ENCODE data around the gene ONECUT3.

DNA sequence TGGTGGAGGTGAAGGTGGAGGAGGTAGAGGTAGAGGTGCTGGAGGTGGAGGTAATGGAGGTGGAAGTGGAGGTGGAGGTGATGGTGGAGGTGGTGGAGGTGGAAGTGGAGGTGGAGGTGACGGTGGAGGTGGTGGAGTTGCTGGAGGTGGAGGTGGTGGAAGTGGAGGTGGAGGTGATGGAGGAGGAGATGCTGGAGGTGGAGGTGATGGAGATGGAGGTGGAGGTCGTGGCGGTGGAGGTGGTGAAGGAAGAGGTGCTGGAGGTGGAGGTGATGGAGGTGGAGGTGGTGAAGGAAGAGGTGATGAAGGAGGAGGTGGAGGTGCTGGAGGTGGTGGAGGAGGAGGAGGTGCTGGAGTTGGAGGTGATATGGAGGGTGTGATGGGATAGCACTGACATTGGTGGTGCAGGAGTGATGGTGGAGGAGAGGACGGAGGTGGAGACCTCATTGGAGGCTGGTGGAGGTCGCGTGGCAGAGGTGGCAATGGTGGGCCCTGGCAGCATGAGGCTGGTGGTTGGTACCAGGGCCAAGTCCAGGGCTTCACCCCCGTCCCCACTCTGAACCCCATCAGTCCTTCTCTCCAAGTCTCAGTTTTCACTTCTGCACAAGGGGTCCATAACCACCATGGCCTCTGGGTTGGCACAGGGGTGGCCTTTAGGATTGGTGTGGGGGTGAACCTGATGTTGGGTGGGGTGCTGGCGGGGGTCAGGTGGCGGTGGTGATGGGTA is 15.8 kb downstream of the ONECUT3 start:
- no peak for TF ChIP-seq CCNT2 (IDR thresholded peaks at IDR 0.05; ENCODE audit: borderline replicate concordance, extremely low read depth, insufficient read length, low read depth, low read length)
- TF ChIP-seq CHD4 (IDR thresholded peaks at IDR 0.05; ENCODE audit: insufficient read depth, insufficient replicate concordance, low read depth, low read length, poor library complexity, severe bottlenecking), result no peak
- no peak for TF ChIP-seq CTCF (IDR thresholded peaks at IDR 0.05 in 2 of 3, conservative IDR thresholded peaks at IDR 0.05 in 1 of 3; ENCODE audit: insufficient read depth in 2 of 3, low read depth in 1 of 3, low read length in 3 of 3)
- no peak for TF ChIP-seq NFIC (IDR thresholded peaks at IDR 0.05)
- no peak for TF ChIP-seq HDGF (IDR thresholded peaks at IDR 0.05)
- no peak for TF ChIP-seq CREB1 (IDR thresholded peaks at IDR 0.05)
- TF ChIP-seq CREB1 (CRISPR knock-in tag; IDR thresholded peaks at IDR 0.05), result no peak
- no peak for TF ChIP-seq RAD21 (CRISPR knock-in tag; conservative IDR thresholded peaks at IDR 0.05 in 1 of 2, IDR thresholded peaks at IDR 0.05 in 1 of 2)
- no peak for TF ChIP-seq POLR2A (conservative IDR thresholded peaks at IDR 0.05)
- TF ChIP-seq POLR2AphosphoS2 (IDR thresholded peaks at IDR 0.05; ENCODE audit: low read length), result no peak
- no peak for TF ChIP-seq ZNF592 (IDR thresholded peaks at IDR 0.05)
